Liver (tissue), 9 donors: ENCODE measurements around the gene TCERG1L. TPM values are rescaled to one million over a fixed set of nuclear protein-coding genes. Genes with fewer than 3 reads are reported as not detected.

Experiments
- DNase-seq: peaks from one replicate; pipeline ENCODE4 v3.0.0-alpha.2; 2017; ENCODE audit warnings: low spot score
- H3K27ac ChIP-seq, 2 donors: one replicate each; pipeline ENCODE4 v1.7.0; 2013; ENCODE audit warnings: inconsistent platforms in 2 of 2, low read length in 2 of 2, control low read depth in 1 of 2, low read depth in 1 of 2, mild to moderate bottlenecking in 1 of 2
- H3K27me3 ChIP-seq, 4 donors: one replicate each; pipeline versions ENCODE4 v1.6.1 to v1.7.0; 2013; ENCODE audit warnings: low read length in 3 of 4, inconsistent platforms in 1 of 4, mild to moderate bottlenecking in 1 of 4, moderate library complexity in 1 of 4; ENCODE audit not compliant: control insufficient read depth in 4 of 4, insufficient read depth in 4 of 4
- H3K36me3 ChIP-seq, 4 donors: one replicate each; pipeline versions ENCODE4 v1.6.1 to v1.7.0; 2013; ENCODE audit warnings: low read length in 3 of 4, mild to moderate bottlenecking in 3 of 4, low read depth in 1 of 4, moderate library complexity in 1 of 4; ENCODE audit not compliant: control insufficient read depth in 4 of 4, insufficient read depth in 3 of 4
- H3K4me1 ChIP-seq, 4 donors: one replicate each; pipeline versions ENCODE4 v1.6.1 to v1.7.0; 2013; ENCODE audit warnings: low read length in 3 of 4, mild to moderate bottlenecking in 3 of 4, moderate library complexity in 1 of 4; ENCODE audit not compliant: control insufficient read depth in 4 of 4, insufficient read depth in 4 of 4
- H3K4me3 ChIP-seq, 3 donors: one replicate each; pipeline versions ENCODE4 v1.6.1 to v1.7.0; 2013; ENCODE audit warnings: low read length in 3 of 3, control low read depth in 1 of 3, low read depth in 1 of 3, mild to moderate bottlenecking in 1 of 3
- H3K9ac ChIP-seq, 2 donors: one replicate each; pipeline ENCODE4 v1.7.0; 2013; ENCODE audit warnings: low read length in 2 of 2, mild to moderate bottlenecking in 2 of 2, moderate library complexity in 2 of 2, control low read depth in 1 of 2, low read depth in 1 of 2
- H3K9me3 ChIP-seq, 4 donors: one replicate each; pipeline versions ENCODE4 v1.6.1 to v1.7.0; 2013; ENCODE audit warnings: low read length in 3 of 4; ENCODE audit not compliant: control insufficient read depth in 4 of 4
- EGR1 ChIP-seq, 2 donors: IDR thresholded peaks; 2 replicates each; pipeline ENCODE4 v1.6.1; 2016 to 2018; ENCODE audit warnings: antibody characterized with exemption in 2 of 2, low read depth in 2 of 2
- FOXA1 ChIP-seq: IDR thresholded peaks from 2 replicates; pipeline ENCODE4 v1.6.1; 2016; ENCODE audit warnings: antibody characterized with exemption
- FOXA2 ChIP-seq: IDR thresholded peaks from 2 replicates; pipeline ENCODE4 v1.6.1; 2016; ENCODE audit warnings: antibody characterized with exemption
- GABPA ChIP-seq, 2 donors: IDR thresholded peaks in 1 of 2; conservative IDR thresholded peaks in 1 of 2; 2 replicates each; pipeline ENCODE4 v1.6.1; 2016; ENCODE audit warnings: antibody characterized with exemption in 2 of 2, mild to moderate bottlenecking in 1 of 2, moderate library complexity in 1 of 2
- HNF4A ChIP-seq, 2 donors: conservative IDR thresholded peaks; 2 replicates each; pipeline ENCODE4 v1.6.1; 2016; ENCODE audit warnings: antibody characterized with exemption in 2 of 2, mild to moderate bottlenecking in 2 of 2
- HNF4G ChIP-seq: IDR thresholded peaks from 2 replicates; pipeline ENCODE4 v1.6.1; 2016; ENCODE audit warnings: antibody characterized with exemption
- JUND ChIP-seq, 2 donors: IDR thresholded peaks; 2 replicates each; pipeline ENCODE4 v1.6.1; 2016; ENCODE audit warnings: antibody characterized with exemption in 2 of 2
- NR2F2 ChIP-seq: IDR thresholded peaks from 2 replicates; pipeline ENCODE4 v1.6.1; 2016; ENCODE audit warnings: antibody characterized with exemption
- RAD21 ChIP-seq, 2 donors: IDR thresholded peaks; 2 replicates each; pipeline ENCODE4 v1.6.1; 2016; ENCODE audit warnings: antibody characterized with exemption in 2 of 2, mild to moderate bottlenecking in 2 of 2
- RXRA ChIP-seq, 2 donors: IDR thresholded peaks; 2 replicates each; pipeline ENCODE4 v1.6.1; 2017 to 2018; ENCODE audit warnings: antibody characterized with exemption in 2 of 2, mild to moderate bottlenecking in 1 of 2
- SP1 ChIP-seq: IDR thresholded peaks from 2 replicates; pipeline ENCODE4 v1.6.1; 2018; ENCODE audit warnings: antibody characterized with exemption, mild to moderate bottlenecking
- TAF1 ChIP-seq: conservative IDR thresholded peaks from 2 replicates; pipeline ENCODE4 v1.6.1; 2016; ENCODE audit warnings: antibody characterized with exemption, mild to moderate bottlenecking
- WGBS: extraction: QIAGEN DNeasy Blood & Tissue Kit; methylation state at CpG from one replicate; pipeline ENCODE4 v1.1.7; 2013; 5-methylcytosine and 5-hydroxymethylcytosine counted together
- polyA plus RNA-seq, 2 donors: library from polyadenylated mRNA; stranded (reverse) in 1 of 2; unstranded in 1 of 2; fragments of 200-250 nt in 1 of 2; fragments of >200 nt in 1 of 2; fragmentation: Nextera tagmentation in 1 of 2; extraction: Ambion mirVana in 1 of 2; gene quantifications; one replicate each; pipeline versions ENCODE4 v1.2.1 to v1.2.3, GENCODE V29; 2013 to 2015
- total RNA-seq, 2 donors: library from RNA; depleted of rRNA; stranded (reverse); fragments of >200 nt; gene quantifications; one replicate each; pipeline ENCODE4 v1.2.3, GENCODE V29; 2014
- TF ChIP-seq, protein P1 (sequence below): IDR thresholded peaks from 2 replicates; pipeline ENCODE4 v1.6.1; 2016; ENCODE audit warnings: antibody characterized with exemption, mild to moderate bottlenecking
- TF ChIP-seq, protein P2 (sequence below): fragments of 150-350 bp; IDR thresholded peaks from 2 replicates; pipeline ENCODE4 v1.5.1; 2017; ENCODE audit warnings: improper control_type of control experiment, low read depth, low read length; ENCODE audit not compliant: missing input control
- TF ChIP-seq, protein P3 (sequence below): IDR thresholded peaks from 2 replicates; pipeline ENCODE4 v1.6.1; 2016; ENCODE audit warnings: antibody characterized with exemption
- donor health status: healthy.
- donor health status: healthy.
- donor health status: healthy.
- donor health status: healthy.
- donor health status: healthy.

TCERG1L gene
- total and polyA plus RNA-seq, 4 donors = not detected

GRCh38 chr10:131062621-131063260 lies 248.8 kb downstream of the TCERG1L start:
- 68% methylated on average over 10 of the region's 10 CpGs for WGBS
- Histone ChIP-seq H3K27ac (no peak overlapping the region), H3K4me1 (no peaks in the 10 kb centered on the region), H3K27me3 (peaks cover 0 to 3% (median 0%) of the 10 kb centered on the region in 4 donors), H3K9ac (no peak overlapping the region), H3K4me3 (no peak overlapping the region), H3K9me3 (peaks cover 0 to 4% (median 3%) of the 10 kb centered on the region in 4 donors), H3K36me3 (no peaks in the 10 kb centered on the region)
- TF ChIP-seq SP1 (no peak), HNF4G (no peak), FOXA1 (no peak), FOXA2 (no peak), GABPA (IDR thresholded peaks at IDR 0.05 in 1 of 2, conservative IDR thresholded peaks at IDR 0.05 in 1 of 2) (no peak)
- DNase-seq = no peak

DNA sequence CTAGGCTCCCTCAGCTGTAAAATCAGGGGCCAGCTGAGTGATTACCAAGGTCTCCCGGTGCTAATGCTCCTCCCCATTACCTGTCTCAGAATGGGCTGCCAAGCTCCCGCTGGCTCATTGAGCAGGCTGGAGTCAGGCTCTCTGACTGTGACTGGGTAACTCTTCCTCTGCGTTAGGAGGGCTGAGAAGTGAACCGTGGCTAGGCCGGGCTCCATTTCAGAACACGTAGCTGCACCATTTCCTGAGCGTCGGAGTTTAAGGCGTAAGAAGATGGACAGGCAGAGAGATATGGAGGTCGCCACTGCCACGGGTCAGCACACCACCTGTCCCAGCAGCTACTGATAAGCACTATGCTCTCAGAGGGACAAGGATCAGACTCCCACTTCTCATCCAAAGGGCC lies 250.3 kb downstream of the TCERG1L start:
- Histone ChIP-seq H3K27me3 (peaks cover 0 to 7% (median 2%) of the 10 kb centered on the region in 4 donors), H3K9me3 (peaks cover 0 to 4% (median 3%) of the 10 kb centered on the region in 4 donors), H3K4me3 (no peak overlapping the region), H3K9ac (no peak overlapping the region), H3K36me3 (no peaks in the 10 kb centered on the region), H3K4me1 (no peaks in the 10 kb centered on the region), H3K27ac (no peak overlapping the region)
- no peak for TF ChIP-seq RAD21 (IDR thresholded peaks at IDR 0.05)
- TF ChIP-seq HNF4G = no peak
- no peak for TF ChIP-seq FOXA1
- TF ChIP-seq FOXA2 = no peak
- TF ChIP-seq TAF1 = no peak
- no peak for TF ChIP-seq EGR1 (IDR thresholded peaks at IDR 0.05; ENCODE audit: low read depth in 2 of 2)
- TF ChIP-seq JUND (IDR thresholded peaks at IDR 0.05) = no peak
- no peak for TF ChIP-seq NR2F2
- TF ChIP-seq, protein P1, sequence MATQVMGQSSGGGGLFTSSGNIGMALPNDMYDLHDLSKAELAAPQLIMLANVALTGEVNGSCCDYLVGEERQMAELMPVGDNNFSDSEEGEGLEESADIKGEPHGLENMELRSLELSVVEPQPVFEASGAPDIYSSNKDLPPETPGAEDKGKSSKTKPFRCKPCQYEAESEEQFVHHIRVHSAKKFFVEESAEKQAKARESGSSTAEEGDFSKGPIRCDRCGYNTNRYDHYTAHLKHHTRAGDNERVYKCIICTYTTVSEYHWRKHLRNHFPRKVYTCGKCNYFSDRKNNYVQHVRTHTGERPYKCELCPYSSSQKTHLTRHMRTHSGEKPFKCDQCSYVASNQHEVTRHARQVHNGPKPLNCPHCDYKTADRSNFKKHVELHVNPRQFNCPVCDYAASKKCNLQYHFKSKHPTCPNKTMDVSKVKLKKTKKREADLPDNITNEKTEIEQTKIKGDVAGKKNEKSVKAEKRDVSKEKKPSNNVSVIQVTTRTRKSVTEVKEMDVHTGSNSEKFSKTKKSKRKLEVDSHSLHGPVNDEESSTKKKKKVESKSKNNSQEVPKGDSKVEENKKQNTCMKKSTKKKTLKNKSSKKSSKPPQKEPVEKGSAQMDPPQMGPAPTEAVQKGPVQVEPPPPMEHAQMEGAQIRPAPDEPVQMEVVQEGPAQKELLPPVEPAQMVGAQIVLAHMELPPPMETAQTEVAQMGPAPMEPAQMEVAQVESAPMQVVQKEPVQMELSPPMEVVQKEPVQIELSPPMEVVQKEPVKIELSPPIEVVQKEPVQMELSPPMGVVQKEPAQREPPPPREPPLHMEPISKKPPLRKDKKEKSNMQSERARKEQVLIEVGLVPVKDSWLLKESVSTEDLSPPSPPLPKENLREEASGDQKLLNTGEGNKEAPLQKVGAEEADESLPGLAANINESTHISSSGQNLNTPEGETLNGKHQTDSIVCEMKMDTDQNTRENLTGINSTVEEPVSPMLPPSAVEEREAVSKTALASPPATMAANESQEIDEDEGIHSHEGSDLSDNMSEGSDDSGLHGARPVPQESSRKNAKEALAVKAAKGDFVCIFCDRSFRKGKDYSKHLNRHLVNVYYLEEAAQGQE = no peak
- TF ChIP-seq, protein P2, sequence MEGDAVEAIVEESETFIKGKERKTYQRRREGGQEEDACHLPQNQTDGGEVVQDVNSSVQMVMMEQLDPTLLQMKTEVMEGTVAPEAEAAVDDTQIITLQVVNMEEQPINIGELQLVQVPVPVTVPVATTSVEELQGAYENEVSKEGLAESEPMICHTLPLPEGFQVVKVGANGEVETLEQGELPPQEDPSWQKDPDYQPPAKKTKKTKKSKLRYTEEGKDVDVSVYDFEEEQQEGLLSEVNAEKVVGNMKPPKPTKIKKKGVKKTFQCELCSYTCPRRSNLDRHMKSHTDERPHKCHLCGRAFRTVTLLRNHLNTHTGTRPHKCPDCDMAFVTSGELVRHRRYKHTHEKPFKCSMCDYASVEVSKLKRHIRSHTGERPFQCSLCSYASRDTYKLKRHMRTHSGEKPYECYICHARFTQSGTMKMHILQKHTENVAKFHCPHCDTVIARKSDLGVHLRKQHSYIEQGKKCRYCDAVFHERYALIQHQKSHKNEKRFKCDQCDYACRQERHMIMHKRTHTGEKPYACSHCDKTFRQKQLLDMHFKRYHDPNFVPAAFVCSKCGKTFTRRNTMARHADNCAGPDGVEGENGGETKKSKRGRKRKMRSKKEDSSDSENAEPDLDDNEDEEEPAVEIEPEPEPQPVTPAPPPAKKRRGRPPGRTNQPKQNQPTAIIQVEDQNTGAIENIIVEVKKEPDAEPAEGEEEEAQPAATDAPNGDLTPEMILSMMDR = no peak
- TF ChIP-seq, protein P3, sequence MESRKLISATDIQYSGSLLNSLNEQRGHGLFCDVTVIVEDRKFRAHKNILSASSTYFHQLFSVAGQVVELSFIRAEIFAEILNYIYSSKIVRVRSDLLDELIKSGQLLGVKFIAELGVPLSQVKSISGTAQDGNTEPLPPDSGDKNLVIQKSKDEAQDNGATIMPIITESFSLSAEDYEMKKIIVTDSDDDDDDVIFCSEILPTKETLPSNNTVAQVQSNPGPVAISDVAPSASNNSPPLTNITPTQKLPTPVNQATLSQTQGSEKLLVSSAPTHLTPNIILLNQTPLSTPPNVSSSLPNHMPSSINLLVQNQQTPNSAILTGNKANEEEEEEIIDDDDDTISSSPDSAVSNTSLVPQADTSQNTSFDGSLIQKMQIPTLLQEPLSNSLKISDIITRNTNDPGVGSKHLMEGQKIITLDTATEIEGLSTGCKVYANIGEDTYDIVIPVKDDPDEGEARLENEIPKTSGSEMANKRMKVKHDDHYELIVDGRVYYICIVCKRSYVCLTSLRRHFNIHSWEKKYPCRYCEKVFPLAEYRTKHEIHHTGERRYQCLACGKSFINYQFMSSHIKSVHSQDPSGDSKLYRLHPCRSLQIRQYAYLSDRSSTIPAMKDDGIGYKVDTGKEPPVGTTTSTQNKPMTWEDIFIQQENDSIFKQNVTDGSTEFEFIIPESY = no peak
- no peak for TF ChIP-seq HNF4A (conservative IDR thresholded peaks at IDR 0.05)
- TF ChIP-seq RXRA (IDR thresholded peaks at IDR 0.05) = no peak
- 54% methylated on average over 11 of the region's 11 CpGs for WGBS
- DNase-seq = no peak
